ENCODE measurements around the gene FSCN2. TPM values are rescaled to one million over a fixed set of nuclear protein-coding genes. Genes with fewer than 3 reads are reported as not detected.

FSCN2 gene
- total and polyA plus RNA-seq, 2 donors (not counting 3 experiments of a cell fraction or from before 2014, with no cell fraction given) = 0.32 to 0.71 TPM

DNA sequence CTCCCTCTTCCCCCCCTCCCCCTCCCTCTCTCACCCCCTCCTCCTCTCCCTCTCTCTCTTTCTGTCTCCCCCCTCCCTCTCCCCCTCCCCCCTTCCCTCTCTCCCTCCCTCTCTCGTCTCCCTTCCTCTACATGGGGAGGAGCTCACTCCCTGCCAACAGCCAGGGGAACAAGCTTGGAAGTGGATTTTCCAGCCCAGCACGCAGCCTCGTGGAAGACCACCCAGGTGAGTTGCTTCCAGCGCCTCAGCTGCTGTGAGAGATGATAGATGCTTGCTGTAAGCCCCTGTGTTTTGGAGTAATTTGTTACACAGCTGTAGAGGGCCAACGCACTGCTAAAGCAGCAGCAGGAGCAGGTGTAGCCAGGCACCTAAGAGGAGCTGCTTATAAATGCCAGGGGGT is 36.4 kb upstream of the FSCN2 start:
- no peak overlapping the region for H3K9ac ChIP-seq (replicated peaks; ENCODE audit: extremely low read depth, insufficient read depth, low read length)
- H3K27ac ChIP-seq (ENCODE audit: insufficient read depth, low read depth, low read length) = no peak overlapping the region
- intact Hi-C loops (cut with micrococcal nuclease) (no loop called here), dilution Hi-C loops (cut with MboI; ENCODE audit: extremely low pct_ligation_motif_present, low sequenced_read_pairs) (no loop called here)
- BruUV-seq (replicated peaks) = no TSS peak
- TF ChIP-seq CTCF (IDR thresholded peaks at IDR 0.05; ENCODE audit: extremely low read depth in 1 of 2, insufficient read depth in 1 of 2, low read depth in 1 of 2, low read length in 2 of 2) (no peak), MYC (IDR thresholded peaks at IDR 0.05; ENCODE audit: low read depth, low read length) (no peak), FOS (IDR thresholded peaks at IDR 0.05; ENCODE audit: borderline replicate concordance, insufficient read depth, low read length) (no peak), MAX (IDR thresholded peaks at IDR 0.05; ENCODE audit: insufficient read depth, insufficient read length) (no peak), GATA2 (IDR thresholded peaks at IDR 0.05; ENCODE audit: insufficient read depth, insufficient read length, low read depth, low read length) (no peak), POLR2A (IDR thresholded peaks at IDR 0.05; ENCODE audit: low read depth, low read length) (no peak), JUN (IDR thresholded peaks at IDR 0.05; ENCODE audit: borderline replicate concordance, insufficient read depth, insufficient read length, low read depth) (no peak), EZH2 (IDR thresholded peaks at IDR 0.05; ENCODE audit: borderline replicate concordance, low read depth, low read length, severe bottlenecking) (no peak), POLR2AphosphoS5 (IDR thresholded peaks at IDR 0.05; ENCODE audit: insufficient read depth, low read depth, low read length) (no peak)
- H3K4me3 ChIP-seq (replicated peaks in 1 of 3; ENCODE audit: insufficient read depth in 1 of 3, low read depth in 1 of 3, low read length in 3 of 3) = no peak overlapping the region
- no peak for FAIRE-seq
- H3K4me1 ChIP-seq (ENCODE audit: control insufficient read depth, extremely low read depth, insufficient read depth, low read length) = peaks cover 6% of the 10 kb centered on the region
- ChIA-PET CTCF (interaction anchor here (1.2 to 1.3 kb wide), 2 partner anchors 7 to 8 kb away, joined by 3 read pairs; no protein-coding TSS in a partner anchor), POLR2A (interaction anchor here (0.6 to 1.1 kb wide), 2 partner anchors 15 to 94 kb away, joined by 5 to 7 read pairs; no protein-coding TSS in a partner anchor)
- H3K27me3 ChIP-seq (ENCODE audit: control insufficient read depth in 2 of 2, insufficient read depth in 2 of 2, low read length in 2 of 2) = peaks cover 6 to 12% of the 10 kb centered on the region in 2 experiments
- no peaks in the 10 kb centered on the region for H3K9me3 ChIP-seq (replicated peaks; ENCODE audit: control insufficient read depth, insufficient read depth, low read length)
- DNase-seq (ENCODE audit: low read depth, low spot score) = no peak
- H3K9me1 ChIP-seq (replicated peaks; ENCODE audit: control insufficient read depth, extremely low read depth, insufficient read depth, low read length) = no peaks in the 10 kb centered on the region
- no peak overlapping the region for H3K4me2 ChIP-seq (ENCODE audit: insufficient read depth, low read length)
- no peak overlapping the region for H2AFZ ChIP-seq (ENCODE audit: low read depth, low read length)
- no peaks in the 10 kb centered on the region for H3K79me2 ChIP-seq (ENCODE audit: control insufficient read depth, insufficient read depth, low read length)
- no peaks in the 10 kb centered on the region for H3K36me3 ChIP-seq (ENCODE audit: control insufficient read depth in 2 of 2, extremely low read depth in 1 of 2, insufficient read depth in 2 of 2, low read length in 2 of 2)
- H4K20me1 ChIP-seq (replicated peaks; ENCODE audit: control insufficient read depth, extremely low read depth, insufficient read depth, low read length) = no peaks in the 10 kb centered on the region

All from endothelial cell of umbilical vein (primary cell).